GM12801 (cell line): Measurements from ENCODE around the gene EML2.

Source experiments
- CTCF ChIP-seq: IDR thresholded peaks from one replicate; pipeline ENCODE4 v1.5.1; 2011; ENCODE audit warnings: control low read depth; ENCODE audit not compliant: insufficient read length; ENCODE audit errors: extremely low read depth

The EML2 gene

DNA sequence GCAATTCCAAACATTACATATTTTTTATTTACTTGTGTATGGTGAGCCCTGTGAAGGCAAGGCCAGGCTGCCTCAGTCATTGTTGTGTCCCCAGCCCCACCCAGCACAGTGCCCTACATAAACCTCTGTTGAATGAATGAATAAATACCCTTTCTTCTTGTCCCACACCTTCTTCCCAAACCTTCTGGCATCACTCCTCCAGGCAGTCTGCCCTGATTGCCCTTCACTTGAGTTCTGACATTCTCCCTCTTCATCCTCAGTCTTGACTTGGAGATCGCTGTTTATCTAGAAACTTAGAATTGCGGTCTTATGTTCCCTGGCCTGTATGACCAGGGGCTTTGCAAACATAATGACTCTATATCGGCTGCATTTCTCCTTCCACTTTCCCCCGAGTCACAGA is 49.4 kb downstream of the EML2 start:
- no peak for TF ChIP-seq CTCF

GRCh38 chr19:45587873-45588272 is 51.3 kb downstream of the EML2 start:
- no peak for TF ChIP-seq CTCF

DNA sequence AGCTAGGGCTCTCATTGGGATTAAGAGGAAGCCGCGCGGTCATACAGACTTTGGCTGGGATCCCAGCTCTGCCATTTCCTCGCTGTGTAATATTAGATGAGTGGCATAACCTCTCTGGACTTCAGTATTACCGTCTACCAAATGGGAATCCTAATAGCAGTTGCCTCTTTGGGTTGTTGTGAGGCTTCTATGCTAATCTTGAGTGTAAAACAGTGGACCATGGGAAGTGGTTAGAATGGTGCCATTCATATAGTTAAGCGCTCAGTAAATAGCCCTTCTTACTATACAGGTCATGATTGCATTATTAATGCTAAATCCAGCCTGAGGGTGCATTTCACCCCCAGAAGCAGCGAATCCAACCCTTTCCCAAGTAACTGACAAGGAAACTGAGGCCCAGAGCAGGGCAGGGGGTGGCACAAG is 54.0 kb downstream of the EML2 start:
- no peak for TF ChIP-seq CTCF

GRCh38 chr19:45584332-45585157 is 54.7 kb downstream of the EML2 start, which contains the start of gene OPA3:
OPA3 (minus strand) TSS chr19:45584802; CDS start chr19:45584764, 38 bp downstream.
- TF ChIP-seq CTCF: no peak

GRCh38 chr19:45581576-45581975 is 57.6 kb downstream of the EML2 start:
- no peak for TF ChIP-seq CTCF

DNA sequence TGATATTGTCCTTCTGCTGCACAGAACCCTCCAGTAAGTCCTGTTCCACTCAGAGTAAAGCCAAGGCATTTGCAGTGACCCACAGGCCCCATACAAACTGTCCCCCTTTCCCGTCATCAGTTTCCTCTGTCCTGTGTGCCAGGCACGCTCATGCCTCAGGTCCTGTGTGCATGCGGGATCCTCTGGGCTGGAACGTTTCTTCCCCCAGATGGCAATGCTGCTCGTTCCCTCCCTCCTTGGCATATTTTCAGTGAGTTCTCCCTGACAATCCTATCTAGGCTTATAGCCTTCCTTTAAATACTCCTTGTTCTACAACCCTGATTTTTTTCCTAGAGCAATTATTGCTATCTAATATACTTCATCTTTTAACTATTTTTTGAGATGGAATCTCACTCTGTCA is 60.3 kb downstream of the EML2 start:
- no peak for TF ChIP-seq CTCF

DNA sequence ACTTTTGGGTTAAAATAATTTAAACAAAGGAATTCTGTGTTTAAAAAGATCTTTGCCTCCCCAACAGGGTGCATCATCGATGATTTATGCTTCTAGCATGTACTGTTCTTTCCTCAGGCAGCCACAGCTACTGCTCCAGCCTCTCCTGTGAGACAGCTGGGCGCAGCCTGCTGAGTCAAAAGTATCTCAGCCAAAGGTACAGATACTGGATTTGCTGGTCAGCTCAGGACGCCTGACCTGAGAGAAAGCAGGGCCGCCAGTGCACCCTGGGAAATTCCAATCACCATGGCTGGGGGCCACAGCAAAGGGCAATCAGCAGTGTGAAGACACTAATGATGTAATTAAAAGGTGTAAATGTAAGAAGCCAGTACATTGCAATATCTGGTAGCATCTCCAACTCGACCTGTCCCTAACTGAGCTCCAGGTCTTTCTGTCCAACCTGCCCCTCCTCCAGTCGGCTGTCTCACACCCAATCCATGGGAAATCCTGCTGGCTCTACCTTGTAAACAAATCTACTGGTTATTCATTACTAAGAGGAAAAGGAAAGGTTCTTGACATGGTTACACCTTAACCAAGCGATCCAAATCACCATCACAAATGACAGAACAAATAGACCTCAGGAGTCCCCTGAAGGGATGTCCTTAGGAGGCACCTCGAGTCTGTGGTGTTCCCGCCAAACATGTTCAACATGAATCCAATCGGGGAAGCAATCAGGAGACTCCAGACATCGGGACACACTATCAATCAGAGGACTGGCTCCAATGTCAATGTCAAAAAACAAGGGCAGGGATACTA is 61.9 kb downstream of the EML2 start:
- no peak for TF ChIP-seq CTCF
